SK-N-SH (cell line): Measurements from ENCODE around the gene SNN.

Experiments used
- EZH2phosphoT487 ChIP-seq: fragments of 200-600 bp; sonication (generic); IDR thresholded peaks from 2 replicates; pipeline ENCODE4 v1.6.1; 2017; ENCODE audit warnings: low read depth, mixed run types, mild to moderate bottlenecking, antibody characterized with exemption, moderate library complexity, borderline replicate concordance
- FOXM1 ChIP-seq: IDR thresholded peaks from 2 replicates; pipeline ENCODE4 v1.4.0; 2012; ENCODE audit warnings: low read depth, mild to moderate bottlenecking
- JUND ChIP-seq: IDR thresholded peaks from 2 replicates; pipeline ENCODE4 v1.4.0; 2012
- RAD21 ChIP-seq: IDR thresholded peaks from 2 replicates; pipeline ENCODE4 v1.6.1; 2012; ENCODE audit warnings: mild to moderate bottlenecking, low read length
- RCOR1 ChIP-seq: fragments of 150-350 bp; IDR thresholded peaks from 2 replicates; pipeline ENCODE4 v1.6.1; 2017; ENCODE audit warnings: antibody characterized with exemption, low read length
- RFX5 ChIP-seq: IDR thresholded peaks from 2 replicates; pipeline ENCODE4 v1.6.1; 2012; ENCODE audit warnings: mild to moderate bottlenecking, improper control_type of control experiment, low read length
- RXRA ChIP-seq: IDR thresholded peaks from 2 replicates; pipeline ENCODE4 v1.4.0; 2012; ENCODE audit warnings: low read depth, mild to moderate bottlenecking, borderline replicate concordance
- SMC3 ChIP-seq: IDR thresholded peaks from 2 replicates; pipeline ENCODE4 v1.6.1; 2012; ENCODE audit warnings: low read depth, low read length, improper control_type of control experiment
- YY1 ChIP-seq: IDR thresholded peaks from 2 replicates; pipeline ENCODE4 v1.4.0; 2012; ENCODE audit warnings: low read depth, mild to moderate bottlenecking
- TF ChIP-seq, protein P1 (sequence below): IDR thresholded peaks from 2 replicates; pipeline ENCODE4 v1.4.0; 2012; ENCODE audit warnings: low read depth
- TF ChIP-seq, protein P2 (sequence below): fragments of 200-600 bp; sonication (generic); IDR thresholded peaks from 2 replicates; pipeline ENCODE4 v1.6.1; 2017; ENCODE audit warnings: antibody characterized with exemption, mild to moderate bottlenecking, moderate library complexity

DNA sequence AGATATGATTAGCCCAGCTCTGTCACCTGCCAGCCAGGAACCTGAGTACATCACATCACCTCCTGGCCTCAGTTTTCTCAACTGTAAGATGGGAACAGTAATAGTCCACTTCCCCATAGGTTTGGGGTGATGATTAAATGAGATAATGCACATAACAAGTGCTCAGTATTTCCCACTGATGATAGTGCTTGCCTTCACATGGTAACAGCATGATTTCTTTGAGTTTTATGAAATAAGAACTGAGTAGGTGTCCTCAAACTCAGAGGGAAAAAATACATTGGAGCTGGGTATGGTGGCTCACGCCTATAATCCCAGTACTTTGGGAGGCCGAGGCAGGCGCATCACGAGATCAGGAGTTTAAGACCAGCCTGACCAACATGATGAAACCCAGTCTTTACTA lies 30.1 kb upstream of the SNN start:
- TF ChIP-seq, protein P1, sequence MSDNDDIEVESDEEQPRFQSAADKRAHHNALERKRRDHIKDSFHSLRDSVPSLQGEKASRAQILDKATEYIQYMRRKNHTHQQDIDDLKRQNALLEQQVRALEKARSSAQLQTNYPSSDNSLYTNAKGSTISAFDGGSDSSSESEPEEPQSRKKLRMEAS, result no peak
- TF ChIP-seq, protein P2, sequence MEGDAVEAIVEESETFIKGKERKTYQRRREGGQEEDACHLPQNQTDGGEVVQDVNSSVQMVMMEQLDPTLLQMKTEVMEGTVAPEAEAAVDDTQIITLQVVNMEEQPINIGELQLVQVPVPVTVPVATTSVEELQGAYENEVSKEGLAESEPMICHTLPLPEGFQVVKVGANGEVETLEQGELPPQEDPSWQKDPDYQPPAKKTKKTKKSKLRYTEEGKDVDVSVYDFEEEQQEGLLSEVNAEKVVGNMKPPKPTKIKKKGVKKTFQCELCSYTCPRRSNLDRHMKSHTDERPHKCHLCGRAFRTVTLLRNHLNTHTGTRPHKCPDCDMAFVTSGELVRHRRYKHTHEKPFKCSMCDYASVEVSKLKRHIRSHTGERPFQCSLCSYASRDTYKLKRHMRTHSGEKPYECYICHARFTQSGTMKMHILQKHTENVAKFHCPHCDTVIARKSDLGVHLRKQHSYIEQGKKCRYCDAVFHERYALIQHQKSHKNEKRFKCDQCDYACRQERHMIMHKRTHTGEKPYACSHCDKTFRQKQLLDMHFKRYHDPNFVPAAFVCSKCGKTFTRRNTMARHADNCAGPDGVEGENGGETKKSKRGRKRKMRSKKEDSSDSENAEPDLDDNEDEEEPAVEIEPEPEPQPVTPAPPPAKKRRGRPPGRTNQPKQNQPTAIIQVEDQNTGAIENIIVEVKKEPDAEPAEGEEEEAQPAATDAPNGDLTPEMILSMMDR, result no peak
- TF ChIP-seq EZH2phosphoT487 (no peak), JUND (no peak), RCOR1 (no peak), RAD21 (no peak), FOXM1 (no peak), RFX5 (no peak), RXRA (no peak), SMC3 (no peak), YY1 (no peak)
